PC-9 (cell line): ENCODE measurements around the gene SOCS1. TPM values are rescaled to one million over a fixed set of nuclear protein-coding genes. Genes with fewer than 3 reads are reported as not detected.

Source experiments
- BruUV-seq: library from RNA; stranded (reverse); fragments of 400-500 nt; replicated peaks from 2 replicates; lab custom pipeline; 2021; lab: Mats Ljungman, UMichigan
- CTCF ChIA-PET: fragments of 300-600 bp; sonication (Branson Sonifier 250); formaldehyde crosslinking; loops from one replicate; lab custom pipeline; 2022; ENCODE audit warnings: antibody characterized with exemption; lab: Charles Lee
- POLR2A ChIA-PET: fragments of 300-600 bp; sonication (Branson Sonifier 250); formaldehyde crosslinking; loops from one replicate; lab custom pipeline; 2022; ENCODE audit warnings: antibody characterized with exemption; ENCODE audit not compliant: unreplicated experiment; lab: Charles Lee
- DNase-seq, 2 experiments: peaks; one replicate each; pipeline versions ENCODE4 v3.0.0 to v3.0.0-alpha.2; 2015 to 2022; ENCODE audit warnings: mixed read lengths in 1 of 2
- H2AFZ ChIP-seq: fragments of 200-600 bp; sonication (generic); 2 replicates; pipeline ENCODE4 v1.8.1; 2017; ENCODE audit warnings: antibody characterized with exemption
- H3F3A ChIP-seq: fragments of 200-600 bp; sonication (generic); 2 replicates; pipeline ENCODE4 v1.8.1; 2017; ENCODE audit warnings: antibody characterized with exemption, mild to moderate bottlenecking, low read depth; ENCODE audit not compliant: insufficient read depth
- H3K27ac ChIP-seq: fragments of 200-600 bp; sonication (generic); 2 replicates; pipeline ENCODE4 v1.6.1; 2016; ENCODE audit warnings: mixed run types
- H3K27me3 ChIP-seq: fragments of 200-600 bp; sonication (generic); 2 replicates; pipeline ENCODE4 v1.6.1; 2016; ENCODE audit warnings: low read depth, mixed run types; ENCODE audit not compliant: insufficient read depth
- H3K36me3 ChIP-seq: fragments of 200-600 bp; sonication (generic); 2 replicates; pipeline ENCODE4 v1.6.1; 2016; ENCODE audit warnings: low read depth, mixed run types
- H3K4me1 ChIP-seq: fragments of 200-600 bp; sonication (generic); replicated peaks from 2 replicates; pipeline ENCODE4 v1.6.1; 2016; ENCODE audit warnings: mixed run types; ENCODE audit not compliant: insufficient read depth
- H3K4me2 ChIP-seq: fragments of 200-600 bp; sonication (generic); 2 replicates; pipeline ENCODE4 v1.6.1; 2017; ENCODE audit warnings: mixed run types
- H3K4me3 ChIP-seq: fragments of 200-600 bp; sonication (generic); 2 replicates; pipeline ENCODE4 v1.6.1; 2016; ENCODE audit warnings: mixed run types
- H3K79me2 ChIP-seq: fragments of 200-600 bp; sonication (generic); 2 replicates; pipeline ENCODE4 v1.6.1; 2017; ENCODE audit warnings: low read depth, mixed run types
- H3K9me2 ChIP-seq: fragments of 200-600 bp; sonication (generic); 2 replicates; pipeline ENCODE4 v1.8.1; 2017; ENCODE audit warnings: mild to moderate bottlenecking; ENCODE audit not compliant: insufficient read depth
- H3K9me3 ChIP-seq: fragments of 200-600 bp; sonication (generic); 2 replicates; pipeline ENCODE4 v1.8.1; 2016; ENCODE audit warnings: low read depth; ENCODE audit not compliant: insufficient read depth
- H4K20me1 ChIP-seq: fragments of 200-600 bp; sonication (generic); 2 replicates; pipeline ENCODE4 v1.8.1; 2017; ENCODE audit not compliant: insufficient read depth
- CTCF ChIP-seq: fragments of 200-600 bp; sonication (generic); conservative IDR thresholded peaks from 2 replicates; pipeline ENCODE4 v1.6.1; 2017; ENCODE audit warnings: mixed run types, antibody characterized with exemption, mild to moderate bottlenecking, moderate library complexity
- EZH2 ChIP-seq: fragments of 200-600 bp; sonication (generic); IDR thresholded peaks from 2 replicates; pipeline ENCODE4 v1.8.0; 2017; ENCODE audit warnings: antibody characterized with exemption, low read depth
- intact Hi-C: fragments of 100-400 bp; cut with micrococcal nuclease; formaldehyde crosslinking; loops from one replicate; pipeline ENCODE4 v1.10.0; 2022; ENCODE audit not compliant: unreplicated experiment
- total RNA-seq: library from RNA; stranded (reverse); gene quantifications from 2 replicates; pipeline ENCODE4 v1.2.3, GENCODE V29; 2021

The SOCS1 gene
- total RNA-seq, 1 experiment from 2014 or later = 4.6 TPM

GRCh38 chr16:11263737-11264136 is 7.7 kb upstream of the SOCS1 start:
- CTCF ChIA-PET = no interaction called here

GRCh38 chr16:11262915-11263314 is 6.9 kb upstream of the SOCS1 start:
- ChIA-PET CTCF (no interaction called here), POLR2A (interaction anchor here (0.6 kb wide), 1 partner anchor 21 kb away, joined by 5 read pairs; no protein-coding TSS in a partner anchor)
- Histone ChIP-seq H3K4me2 (no peak overlapping the region), H3K79me2 (no peaks in the 10 kb centered on the region), H3K9me3 (no peaks in the 10 kb centered on the region), H3K4me3 (no peak overlapping the region), H2AFZ (no peak overlapping the region), H3K27me3 (no peaks in the 10 kb centered on the region), H3K9me2 (no peaks in the 10 kb centered on the region), H3K27ac (no peak overlapping the region), H3F3A (no peaks in the 10 kb centered on the region; the same call in 1 of the 2 replicates), H3K36me3 (no peaks in the 10 kb centered on the region), H4K20me1 (no peaks in the 10 kb centered on the region), H3K4me1 (no peaks in the 10 kb centered on the region)
- intact Hi-C loops = no loop called here
- no peak for TF ChIP-seq CTCF
- TF ChIP-seq EZH2 = no peak
- no TSS peak for BruUV-seq
- no peak for DNase-seq

More at GRCh38 chr16:11263737-11264136, 7.7 kb upstream of the SOCS1 start:
- H3K79me2 ChIP-seq = no peaks in the 10 kb centered on the region
- BruUV-seq = no TSS peak
- H3K4me2 ChIP-seq = no peak overlapping the region
- no peak for DNase-seq
- H2AFZ ChIP-seq = no peak overlapping the region
- H3K4me1 ChIP-seq = no peaks in the 10 kb centered on the region
- POLR2A ChIA-PET = interaction anchor here (0.6 kb wide), 1 partner anchor 20 kb away, joined by 5 read pairs; no protein-coding TSS in a partner anchor
- H3K27ac ChIP-seq = no peak overlapping the region
- H3F3A ChIP-seq = no peaks in the 10 kb centered on the region; the same call in 1 of the 2 replicates
- no peaks in the 10 kb centered on the region for H3K36me3 ChIP-seq
- no peak for TF ChIP-seq EZH2
- TF ChIP-seq CTCF = no peak
- H3K9me2 ChIP-seq = no peaks in the 10 kb centered on the region
- H4K20me1 ChIP-seq = no peaks in the 10 kb centered on the region
- intact Hi-C loops = no loop called here
- H3K4me3 ChIP-seq = no peak overlapping the region
- no peaks in the 10 kb centered on the region for H3K27me3 ChIP-seq
- no peaks in the 10 kb centered on the region for H3K9me3 ChIP-seq

- H3K4me3 ChIP-seq = no peak overlapping the region
- H3K9me2 ChIP-seq = no peaks in the 10 kb centered on the region
- intact Hi-C loops = no loop called here
- no peak for DNase-seq
- ChIA-PET POLR2A (interaction anchor here (0.5 to 0.7 kb wide), 2 partner anchors 56 to 220 kb away, joined by 3 to 10 read pairs; no protein-coding TSS in a partner anchor), CTCF (interaction anchor here (0.7 kb wide), 1 partner anchor 646 kb away, joined by 7 read pairs; no protein-coding TSS in a partner anchor)
- peaks cover 7% of the 10 kb centered on the region; the same call in 1 of the 2 replicates for H3F3A ChIP-seq
- TF ChIP-seq CTCF (no peak), EZH2 (no peak)
- BruUV-seq = no TSS peak
- H3K79me2 ChIP-seq = no peaks in the 10 kb centered on the region
- no peak overlapping the region for H3K4me2 ChIP-seq
- H3K27ac ChIP-seq = no peak overlapping the region
- H3K36me3 ChIP-seq = no peaks in the 10 kb centered on the region
- no peaks in the 10 kb centered on the region for H3K9me3 ChIP-seq
- peaks cover 10% of the 10 kb centered on the region for H3K4me1 ChIP-seq
- H2AFZ ChIP-seq = no peak overlapping the region
- H3K27me3 ChIP-seq = no peaks in the 10 kb centered on the region
- H4K20me1 ChIP-seq = no peaks in the 10 kb centered on the region
Measured at GRCh38 chr16:11260596-11260966, 4.6 kb upstream of the SOCS1 start.
